Sigmoid colon (tissue), 7 donors: ENCODE measurements around the gene SLC47A2. TPM values are rescaled to one million over a fixed set of nuclear protein-coding genes. Genes with fewer than 3 reads are reported as not detected.

Experiments
- DNase-seq: peaks from one replicate; pipeline ENCODE4 v3.0.0-alpha.2; 2019
- H3K27ac ChIP-seq, 4 donors: fragments of 200-600 bp; sonication (generic); one replicate each; pipeline ENCODE4 v1.5.1; 2016 to 2019; ENCODE audit warnings: mild to moderate bottlenecking in 1 of 4
- H3K27me3 ChIP-seq, 3 donors: fragments of 200-600 bp; sonication (generic); one replicate each; pipeline ENCODE4 v1.5.1; 2019; ENCODE audit warnings: mild to moderate bottlenecking in 1 of 3
- H3K36me3 ChIP-seq, 4 donors: fragments of 200-600 bp; sonication (generic); one replicate each; pipeline ENCODE4 v1.5.1; 2016 to 2019
- H3K4me1 ChIP-seq, 4 donors: fragments of 200-600 bp; sonication (generic); one replicate each; pipeline ENCODE4 v1.5.1; 2017 to 2019
- H3K4me3 ChIP-seq, 4 donors: fragments of 200-600 bp; sonication (generic); one replicate each; pipeline ENCODE4 v1.5.1; 2017 to 2019; ENCODE audit warnings: mild to moderate bottlenecking in 2 of 4, moderate library complexity in 1 of 4
- H3K9me3 ChIP-seq, 4 donors: fragments of 200-600 bp in 3 of 4; sonication (generic) in 3 of 4; one replicate each; pipeline versions ENCODE4 v1.5.1 to v1.6.1; 2013 to 2019
- EP300 ChIP-seq, 4 donors: sonication (generic); formaldehyde crosslinking; IDR thresholded peaks; one replicate each; pipeline ENCODE4 v1.6.1; 2017; ENCODE audit warnings: antibody characterized with exemption in 4 of 4
- POLR2A ChIP-seq, 2 donors: fragments of 450-650 bp; IDR thresholded peaks; one replicate each; pipeline ENCODE4 v1.6.1; 2016; ENCODE audit warnings: antibody characterized with exemption in 2 of 2, mild to moderate bottlenecking in 2 of 2, moderate library complexity in 2 of 2
- POLR2AphosphoS5 ChIP-seq, 4 donors: sonication (generic); formaldehyde crosslinking; IDR thresholded peaks; one replicate each; pipeline ENCODE4 v1.6.1; 2017; ENCODE audit warnings: antibody characterized with exemption in 4 of 4
- WGBS, 2 donors: extraction: QIAGEN DNeasy Blood & Tissue Kit; methylation state at CpG; one replicate each; pipeline ENCODE4 v1.1.7; 2013; 5-methylcytosine and 5-hydroxymethylcytosine counted together
- intact Hi-C: fragments of 100-400 bp; cut with DNase I; formaldehyde crosslinking; loops from one replicate; pipeline ENCODE4 v1.15.1; 2023
- polyA plus RNA-seq, 3 donors: library from polyadenylated mRNA; stranded (reverse); fragments of 200-250 nt; gene quantifications; one replicate each; pipeline ENCODE4 v1.2.3, GENCODE V29; 2013
- total RNA-seq, 4 donors: library from RNA; depleted of rRNA; stranded (reverse); fragments of >200 nt; gene quantifications; one replicate each; pipeline ENCODE4 v1.1.0, GENCODE V29; 2016
- TF ChIP-seq, protein P1 (sequence below), 4 experiments: fragments of 450-650 bp in 3 of 4; fragments of 200-600 bp in 1 of 4; IDR thresholded peaks; one replicate each; pipeline ENCODE4 v1.5.1; 2016 to 2019; ENCODE audit warnings: antibody characterized with exemption in 4 of 4, mild to moderate bottlenecking in 3 of 4, moderate library complexity in 2 of 4
- donor health status: healthy with polysubstance abuse.
- donor health status: Bipolar disorder and iron deficiency.
- donor health status: healthy.

Gene SLC47A2
- total and polyA plus RNA-seq, 7 donors, result 0.35 to 0.60 (median 0.46) TPM; not detected in 4

DNA sequence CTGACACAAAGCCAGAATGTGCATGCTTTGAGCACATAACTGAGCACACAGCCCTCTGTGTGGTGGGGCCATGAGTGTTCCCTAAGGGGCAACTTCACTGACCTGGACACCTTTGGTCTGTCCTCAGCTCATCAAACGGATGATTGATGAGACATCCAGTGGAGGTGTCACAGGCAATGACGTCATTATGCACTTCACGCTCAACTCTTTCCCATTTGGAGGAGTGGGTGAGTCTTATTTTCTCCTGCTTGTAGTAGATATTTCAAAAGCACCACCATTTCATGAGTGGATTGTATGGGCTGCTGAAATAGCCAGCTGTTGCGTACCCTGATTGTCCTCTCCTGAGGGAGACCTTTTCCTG, 51.6 kb downstream of the SLC47A2 start:
- Histone ChIP-seq H3K27me3 (no peaks in the 10 kb centered on the region), H3K4me3 (no peak overlapping the region), H3K36me3 (peaks cover 9 to 71% (median 10%) of the 10 kb centered on the region in 4 donors), H3K27ac (peak overlapping the region in 1 of 4 donors; percentile 4), H3K9me3 (no peaks in the 10 kb centered on the region), H3K4me1 (peaks cover 0 to 16% (median 0%) of the 10 kb centered on the region in 4 donors)
- 95 to 97% methylated on average over 4 of the region's 4 CpGs for WGBS, 2 donors
- DNase-seq, result no peak
- intact Hi-C loops, result no loop called here
- no peak for TF ChIP-seq POLR2A (IDR thresholded peaks at IDR 0.05)
- no peak for TF ChIP-seq POLR2AphosphoS5 (IDR thresholded peaks at IDR 0.05)
- TF ChIP-seq, protein P1, sequence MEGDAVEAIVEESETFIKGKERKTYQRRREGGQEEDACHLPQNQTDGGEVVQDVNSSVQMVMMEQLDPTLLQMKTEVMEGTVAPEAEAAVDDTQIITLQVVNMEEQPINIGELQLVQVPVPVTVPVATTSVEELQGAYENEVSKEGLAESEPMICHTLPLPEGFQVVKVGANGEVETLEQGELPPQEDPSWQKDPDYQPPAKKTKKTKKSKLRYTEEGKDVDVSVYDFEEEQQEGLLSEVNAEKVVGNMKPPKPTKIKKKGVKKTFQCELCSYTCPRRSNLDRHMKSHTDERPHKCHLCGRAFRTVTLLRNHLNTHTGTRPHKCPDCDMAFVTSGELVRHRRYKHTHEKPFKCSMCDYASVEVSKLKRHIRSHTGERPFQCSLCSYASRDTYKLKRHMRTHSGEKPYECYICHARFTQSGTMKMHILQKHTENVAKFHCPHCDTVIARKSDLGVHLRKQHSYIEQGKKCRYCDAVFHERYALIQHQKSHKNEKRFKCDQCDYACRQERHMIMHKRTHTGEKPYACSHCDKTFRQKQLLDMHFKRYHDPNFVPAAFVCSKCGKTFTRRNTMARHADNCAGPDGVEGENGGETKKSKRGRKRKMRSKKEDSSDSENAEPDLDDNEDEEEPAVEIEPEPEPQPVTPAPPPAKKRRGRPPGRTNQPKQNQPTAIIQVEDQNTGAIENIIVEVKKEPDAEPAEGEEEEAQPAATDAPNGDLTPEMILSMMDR (IDR thresholded peaks at IDR 0.05), result no peak
- no peak for TF ChIP-seq EP300 (IDR thresholded peaks at IDR 0.05)

DNA sequence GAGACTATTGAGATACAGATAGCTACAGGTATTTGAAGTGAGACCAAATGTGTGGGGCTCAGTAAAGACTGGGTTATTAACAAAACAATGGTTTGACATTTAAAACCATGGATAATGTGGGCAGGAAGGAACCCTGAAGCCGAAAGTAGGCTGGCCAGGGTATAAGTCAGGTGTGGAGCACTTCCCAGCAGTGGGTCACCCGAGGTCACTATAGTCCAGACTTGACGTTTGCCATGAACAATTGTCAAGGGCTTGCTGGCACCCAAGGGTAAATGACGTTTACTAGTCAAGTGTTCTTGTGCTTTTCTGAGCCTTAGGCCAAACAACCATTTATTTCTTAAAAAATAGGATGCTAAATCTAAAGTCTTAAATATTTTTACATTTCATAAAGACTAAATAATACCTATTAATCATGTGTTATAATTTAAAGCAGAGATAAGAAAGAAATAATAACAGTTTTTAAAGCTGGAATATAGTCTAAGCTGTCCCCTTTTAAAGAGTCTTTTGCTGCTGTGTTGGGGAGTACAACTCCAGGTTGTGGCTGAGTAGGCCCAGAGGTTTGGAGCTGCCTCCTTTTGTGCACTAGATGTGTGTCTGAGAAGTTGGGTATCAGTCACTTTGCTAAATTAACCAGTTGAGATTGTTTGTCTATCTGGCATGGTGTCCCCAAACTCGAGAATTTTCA, 52.1 kb downstream of the SLC47A2 start:
- Histone ChIP-seq H3K9me3 (no peaks in the 10 kb centered on the region), H3K27me3 (no peaks in the 10 kb centered on the region), H3K36me3 (peaks cover 9 to 66% (median 10%) of the 10 kb centered on the region in 4 donors), H3K4me3 (no peak overlapping the region), H3K27ac (peak overlapping the region in 1 of 4 donors; percentile 21), H3K4me1 (peaks cover 0 to 16% (median 0%) of the 10 kb centered on the region in 4 donors)
- TF ChIP-seq POLR2A (IDR thresholded peaks at IDR 0.05) (no peak), EP300 (IDR thresholded peaks at IDR 0.05) (no peak), POLR2AphosphoS5 (IDR thresholded peaks at IDR 0.05) (peak in 2 of 4 donors; percentile 8 to 21)
- TF ChIP-seq, protein P1 (IDR thresholded peaks at IDR 0.05), result no peak
- intact Hi-C loops, result no loop called here
- 78 to 83% methylated on average over 5 of the region's 5 CpGs for WGBS, 2 donors
- no peak for DNase-seq

DNA sequence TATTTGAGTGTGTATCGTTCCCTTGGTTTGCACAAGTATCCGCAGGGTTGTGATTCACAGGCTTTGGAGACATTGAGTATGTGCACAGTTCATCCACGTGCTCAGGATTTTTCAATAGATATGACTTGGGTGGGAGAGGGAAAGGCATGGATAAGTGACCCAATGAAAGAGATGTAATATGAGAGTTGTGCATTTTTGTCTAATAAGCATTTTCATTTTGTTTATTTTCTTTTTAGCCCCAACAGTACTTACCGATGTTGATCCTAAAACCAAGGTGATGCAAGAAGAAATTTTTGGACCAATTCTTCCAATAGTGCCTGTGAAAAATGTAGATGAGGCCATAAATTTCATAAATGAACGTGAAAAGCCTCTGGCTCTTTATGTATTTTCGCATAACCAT, 53.3 kb downstream of the SLC47A2 start:
- peaks cover 9 to 63% (median 10%) of the 10 kb centered on the region in 4 donors for H3K36me3 ChIP-seq
- DNase-seq, result no peak
- 93 to 95% methylated on average over 6 of the region's 6 CpGs for WGBS, 2 donors
- intact Hi-C loops, result no loop called here
- H3K4me1 ChIP-seq, result peaks cover 0 to 16% (median 0%) of the 10 kb centered on the region in 4 donors
- no peaks in the 10 kb centered on the region for H3K9me3 ChIP-seq
- TF ChIP-seq POLR2AphosphoS5 (IDR thresholded peaks at IDR 0.05), result no peak
- TF ChIP-seq EP300 (IDR thresholded peaks at IDR 0.05), result no peak
- TF ChIP-seq POLR2A (IDR thresholded peaks at IDR 0.05), result no peak
- TF ChIP-seq, protein P1 (IDR thresholded peaks at IDR 0.05), result no peak
- H3K27me3 ChIP-seq, result no peaks in the 10 kb centered on the region
- H3K27ac ChIP-seq, result no peak overlapping the region
- no peak overlapping the region for H3K4me3 ChIP-seq

GRCh38 chr17:19661121-19661520, 55.3 kb downstream of the SLC47A2 start:
- intact Hi-C loops, result no loop called here
- H3K27ac ChIP-seq, result no peak overlapping the region
- no peak for TF ChIP-seq EP300 (IDR thresholded peaks at IDR 0.05)
- H3K9me3 ChIP-seq, result no peaks in the 10 kb centered on the region
- WGBS, 2 donors, result 93% methylated on average over 3 of the region's 3 CpGs
- H3K4me1 ChIP-seq, result peaks cover 0 to 22% (median 0%) of the 10 kb centered on the region in 4 donors
- H3K4me3 ChIP-seq, result no peak overlapping the region
- no peak for DNase-seq
- H3K27me3 ChIP-seq, result no peaks in the 10 kb centered on the region
- H3K36me3 ChIP-seq, result peaks cover 10 to 79% (median 17%) of the 10 kb centered on the region in 4 donors

DNA sequence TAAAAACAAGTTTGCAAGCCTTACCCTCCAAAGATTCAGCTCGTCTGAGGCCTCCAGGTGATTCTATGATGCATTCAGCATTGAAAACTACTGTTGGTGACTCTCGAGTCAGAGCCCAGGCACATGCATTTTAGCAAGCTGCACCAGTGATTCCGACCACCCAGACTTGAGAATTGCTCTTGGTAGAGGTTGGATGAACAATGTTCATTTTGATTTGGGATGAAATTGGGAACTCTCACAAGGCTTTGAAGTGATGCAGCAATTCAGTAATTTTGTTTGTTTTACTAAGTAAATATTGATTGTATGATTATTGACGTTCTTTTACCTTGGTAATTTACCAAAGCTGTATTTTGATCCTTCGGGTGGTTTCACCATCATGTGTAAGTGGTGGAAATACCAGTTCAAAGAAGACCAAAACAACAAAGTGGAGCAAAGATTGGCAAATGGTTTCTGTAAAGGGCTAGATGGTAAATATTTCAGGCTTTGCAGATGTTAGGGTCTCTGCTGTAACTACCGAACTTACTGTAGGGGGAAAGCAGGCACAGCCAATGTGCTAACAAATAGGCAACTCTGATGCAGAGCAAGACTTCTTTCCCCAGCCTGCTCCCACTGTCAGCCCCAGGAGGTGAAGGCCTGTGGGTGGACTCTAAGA, 56.0 kb downstream of the SLC47A2 start:
- intact Hi-C loops, result no loop called here
- no peak overlapping the region for H3K27ac ChIP-seq
- TF ChIP-seq POLR2A (IDR thresholded peaks at IDR 0.05) (no peak), EP300 (IDR thresholded peaks at IDR 0.05) (no peak)
- no peaks in the 10 kb centered on the region for H3K9me3 ChIP-seq
- H3K4me3 ChIP-seq, result no peak overlapping the region
- no peaks in the 10 kb centered on the region for H3K27me3 ChIP-seq
- DNase-seq, result no peak
- H3K36me3 ChIP-seq, result peaks cover 10 to 79% (median 21%) of the 10 kb centered on the region in 4 donors
- H3K4me1 ChIP-seq, result peaks cover 0 to 22% (median 0%) of the 10 kb centered on the region in 4 donors
- WGBS, 2 donors, result 23 to 73% methylated on average over 6 of the region's 6 CpGs
